ENCODE data around the gene XG.
"Not testable (repeated sequence)": the region's sequence is repeated elsewhere in the genome, so short reads cannot be mapped to it uniquely, and the experiment has no call there.

The XG gene

DNA sequence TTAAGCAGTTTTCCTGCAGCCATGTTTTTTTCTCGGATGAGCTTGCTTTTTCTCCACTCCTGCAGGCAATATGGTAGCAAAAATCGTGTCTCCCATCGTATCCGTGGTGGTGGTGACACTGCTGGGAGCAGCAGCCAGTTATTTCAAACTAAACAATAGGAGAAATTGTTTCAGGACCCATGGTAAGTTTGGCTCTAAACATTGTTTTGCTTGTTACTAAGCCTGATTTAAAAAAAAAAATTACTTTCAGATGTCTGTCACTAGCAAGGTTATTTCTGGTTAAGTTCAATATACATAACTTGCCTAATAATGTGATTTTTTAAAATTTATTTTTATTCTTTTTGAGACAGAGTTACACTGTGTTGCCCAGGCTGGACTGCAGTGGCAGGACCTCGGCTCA lies 59.4 kb downstream of the XG start:
- no peak overlapping the region for H3K4me3 ChIP-seq (ENCODE audit: low read length)
- no peak for TF ChIP-seq ZNF274 (IDR thresholded peaks at IDR 0.05; ENCODE audit: low read depth, low read length)

DNA sequence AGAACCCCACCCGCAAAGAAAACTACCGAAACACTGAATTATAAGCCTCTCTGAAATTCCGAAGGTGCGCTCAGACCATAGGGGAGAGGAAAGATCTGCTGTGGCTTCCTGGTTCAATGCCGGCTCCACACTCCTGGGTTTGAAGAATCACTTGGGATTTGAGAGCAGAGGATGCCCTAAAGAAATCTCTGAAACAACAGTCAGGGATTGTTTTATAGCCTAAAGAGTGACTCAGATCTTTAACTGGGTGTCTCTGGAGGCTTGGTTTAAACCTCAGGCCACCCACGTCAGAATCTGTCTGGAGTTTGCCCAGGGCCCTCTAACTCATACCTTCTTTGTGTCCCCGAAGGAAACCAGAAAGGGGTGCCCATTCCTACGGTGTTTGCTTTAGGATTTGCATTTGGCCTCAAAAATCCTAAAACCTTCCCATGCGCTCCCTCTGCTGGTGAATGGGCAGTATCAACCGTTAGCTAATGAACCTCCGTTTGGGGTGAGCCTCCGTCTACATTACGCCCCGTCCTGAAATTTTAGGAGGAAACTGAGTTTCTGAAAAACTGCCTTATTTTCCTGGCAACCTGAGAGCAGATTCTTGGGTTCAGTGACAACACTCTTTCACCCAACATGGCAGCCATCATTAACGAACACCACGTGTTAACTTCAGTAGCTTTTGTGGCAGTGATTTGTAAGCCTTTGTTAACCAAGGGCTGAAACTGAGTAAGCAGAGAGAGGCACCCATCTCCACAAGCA lies 60.5 kb downstream of the XG start:
- not testable (repeated sequence) for H3K4me3 ChIP-seq (ENCODE audit: low read length)

DNA sequence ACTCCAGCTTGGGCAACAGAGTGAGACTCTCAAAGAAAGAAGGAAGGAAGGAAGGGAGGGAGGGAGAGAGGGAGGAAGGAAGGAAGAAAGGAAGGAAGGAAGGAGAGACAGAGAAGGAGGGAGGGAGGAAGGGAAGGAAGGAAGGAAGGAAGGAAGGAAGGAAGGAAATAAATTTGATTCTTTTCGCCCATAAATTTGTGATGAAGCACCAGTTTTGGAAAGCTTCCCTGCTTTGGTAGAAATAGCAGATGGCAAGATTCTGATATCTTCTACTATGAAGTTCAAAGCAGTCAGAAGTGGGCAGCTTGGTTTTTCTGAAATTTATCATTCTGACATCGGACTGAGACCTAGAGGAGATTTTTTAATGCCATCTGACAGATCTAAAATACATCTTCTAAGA lies 65.2 kb downstream of the XG start:
- H3K4me3 ChIP-seq (ENCODE audit: low read length), result no peak overlapping the region
- TF ChIP-seq ZNF274 (IDR thresholded peaks at IDR 0.05; ENCODE audit: low read depth, low read length), result no peak

DNA sequence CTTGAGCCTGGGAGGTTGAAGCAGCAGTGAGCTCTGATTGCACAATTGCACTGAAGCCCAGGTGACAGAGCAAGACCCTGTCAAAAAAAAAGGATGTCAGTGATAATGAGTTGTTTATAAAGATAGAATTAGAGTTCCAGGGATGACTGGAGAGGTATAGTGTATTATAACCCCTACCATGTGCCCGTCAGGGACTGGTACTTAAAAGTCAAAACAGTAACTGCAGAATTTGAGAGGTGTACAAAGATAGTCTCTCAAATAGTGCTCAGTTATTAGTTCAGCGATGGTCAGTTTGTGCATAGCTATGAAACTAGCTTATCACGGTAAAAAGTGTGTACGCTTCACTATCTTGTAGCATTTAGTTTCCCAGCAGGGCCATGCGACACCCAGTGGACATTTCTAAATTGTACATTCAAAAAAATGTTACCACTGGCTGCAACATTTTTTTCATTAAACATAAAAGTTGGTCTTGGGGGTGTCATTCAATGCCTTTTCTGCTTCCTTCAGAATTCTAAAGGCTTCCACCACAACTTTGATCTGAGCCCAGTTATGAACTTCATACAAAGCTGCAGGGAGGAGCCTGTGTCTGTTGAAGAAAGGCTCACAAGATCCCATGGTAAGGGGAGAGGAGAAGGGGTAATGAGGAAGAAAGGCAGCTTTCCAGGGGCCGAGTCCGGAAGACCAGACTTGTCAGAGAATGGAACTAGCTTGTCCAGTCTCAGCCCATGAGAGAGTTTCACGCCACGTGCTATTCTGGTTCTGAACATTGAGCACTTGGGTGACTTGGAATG lies 67.7 kb downstream of the XG start:
- H3K4me3 ChIP-seq (ENCODE audit: low read length), result no peak overlapping the region
- no peak for TF ChIP-seq ZNF274 (IDR thresholded peaks at IDR 0.05; ENCODE audit: low read depth, low read length)

DNA sequence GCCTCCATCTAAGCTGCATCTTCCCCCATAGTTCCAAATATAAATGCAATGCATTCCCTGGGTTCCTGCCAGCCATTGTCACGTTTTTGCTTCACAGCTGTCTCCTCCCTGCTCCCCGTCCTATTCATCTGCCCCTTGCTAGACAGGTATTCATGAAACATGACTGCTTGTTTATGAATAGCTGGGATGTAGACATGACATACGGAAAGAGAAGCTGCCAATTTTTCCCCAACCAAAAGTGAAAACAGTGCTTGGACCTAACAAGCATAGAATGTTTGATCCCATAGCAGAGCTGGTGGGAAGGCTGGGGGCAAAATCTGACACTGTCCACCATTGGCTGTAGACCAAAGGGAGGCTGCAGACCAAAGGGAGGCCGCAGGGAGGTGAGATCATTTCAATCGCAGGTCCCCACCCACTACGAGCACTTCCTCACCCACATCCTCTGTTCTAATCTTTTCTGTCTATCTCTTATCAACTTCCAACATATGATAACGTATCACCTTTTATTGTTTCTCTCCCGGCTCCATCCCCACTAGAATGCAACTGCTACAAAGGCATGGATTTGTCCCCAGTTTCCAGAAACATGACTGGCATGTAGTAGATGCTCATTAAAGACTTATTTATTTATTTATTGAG lies 68.4 kb downstream of the XG start:
- TF ChIP-seq ZNF274 (IDR thresholded peaks at IDR 0.05; ENCODE audit: low read depth, low read length), result no peak
- no peak overlapping the region for H3K4me3 ChIP-seq (ENCODE audit: low read length)

DNA sequence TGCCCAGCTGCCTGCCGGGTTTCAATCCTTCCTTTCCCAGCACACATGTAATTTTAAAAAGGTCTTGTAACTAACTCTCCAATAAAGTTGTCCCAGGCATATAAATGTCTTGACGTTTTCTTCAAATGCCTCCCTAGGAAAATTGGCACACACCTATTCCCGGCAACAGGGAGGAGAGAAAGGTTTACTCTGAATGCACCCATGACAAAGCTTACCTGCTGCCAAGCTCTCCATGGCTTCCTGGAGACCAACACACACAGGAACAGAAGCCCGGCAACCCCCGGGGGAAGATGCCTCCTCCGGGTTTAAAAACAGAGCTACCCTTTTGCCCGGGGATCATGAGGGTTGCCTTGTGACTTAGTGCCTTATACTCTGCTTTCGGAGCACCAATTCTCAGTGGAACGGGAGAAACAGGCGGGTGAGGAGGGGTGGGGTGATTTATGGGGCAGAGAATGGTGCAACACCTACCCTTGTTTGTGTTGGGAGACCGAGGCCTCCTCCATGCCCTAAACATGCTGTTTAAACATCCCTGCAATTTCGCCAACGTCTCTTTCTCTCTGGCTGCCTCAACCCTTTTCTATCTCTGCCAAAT lies 72.1 kb downstream of the XG start:
- TF ChIP-seq ZNF274 (IDR thresholded peaks at IDR 0.05; ENCODE audit: low read depth, low read length), result no peak
- no peak overlapping the region for H3K4me3 ChIP-seq (ENCODE audit: low read length)

GRCh38 chrX:2824886-2825285 lies 73.0 kb downstream of the XG start:
- no peak for TF ChIP-seq ZNF274 (IDR thresholded peaks at IDR 0.05; ENCODE audit: low read depth, low read length)

DNA sequence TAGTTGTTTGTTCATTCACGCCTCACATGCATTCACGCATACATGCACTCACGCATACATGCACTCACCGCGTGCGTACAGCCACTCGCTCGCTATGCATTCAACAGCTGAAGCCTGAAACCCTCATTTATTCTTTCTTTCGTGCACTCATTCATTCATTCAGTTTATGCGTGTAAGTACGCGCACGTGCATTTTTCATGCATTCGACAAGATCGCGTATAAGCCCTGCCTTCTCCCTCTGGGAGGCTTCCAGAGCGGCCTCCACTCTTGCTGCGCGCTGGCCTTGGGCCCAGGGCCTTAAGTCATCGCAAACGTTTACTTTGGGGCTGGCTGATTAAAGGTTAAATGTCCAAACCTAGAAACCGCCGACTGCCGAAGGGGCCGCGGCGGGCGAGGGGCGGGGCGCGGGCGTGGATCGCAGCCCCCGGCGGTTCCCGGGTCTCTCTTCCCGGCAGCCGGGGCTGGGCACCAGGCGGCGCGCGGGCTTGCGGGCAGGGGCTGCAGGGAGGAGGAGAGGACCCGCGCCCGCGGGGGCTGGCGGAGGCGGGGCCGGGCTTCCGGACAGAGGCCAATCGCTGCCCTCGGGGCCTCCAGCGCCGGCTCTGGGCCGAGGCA lies 76.6 kb downstream of the XG start, which contains the start of gene GYG2:
GYG2 (plus strand) TSS at position 587 of the 615 bp plus-strand sequence. CDS start 1,259 bp downstream, outside the sequence.
- TF ChIP-seq ZNF274 (IDR thresholded peaks at IDR 0.05; ENCODE audit: low read depth, low read length), result no peak

More at GRCh38 chrX:2824886-2825285, 73.0 kb downstream of the XG start:
- no peak overlapping the region for H3K4me3 ChIP-seq (ENCODE audit: low read length)

DNA sequence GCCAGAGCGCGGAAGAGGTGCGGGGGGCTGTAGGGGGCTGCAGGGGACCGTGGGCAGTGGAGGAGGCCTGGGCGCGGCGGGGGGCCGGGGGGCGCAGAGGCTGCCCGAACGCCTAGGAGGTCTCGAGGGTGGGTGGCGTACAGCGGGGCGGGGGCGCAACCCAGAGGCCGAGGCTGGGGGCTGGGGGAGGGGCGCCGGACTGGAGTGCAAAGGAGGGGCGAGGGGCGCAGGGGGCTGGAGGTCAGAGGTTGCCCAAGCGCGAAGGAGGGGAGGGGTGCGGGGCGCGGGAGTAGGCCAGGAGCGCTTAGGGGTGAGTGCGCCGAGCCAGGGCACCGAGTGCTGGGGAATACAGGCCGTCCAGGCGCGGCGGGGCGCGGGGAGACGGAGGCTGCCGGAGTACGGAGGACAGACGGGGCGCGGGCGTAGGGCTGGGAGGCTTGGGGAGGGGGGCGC lies 77.1 kb downstream of the XG start:
- no peak for TF ChIP-seq ZNF274 (IDR thresholded peaks at IDR 0.05; ENCODE audit: low read depth, low read length)
- no peak overlapping the region for H3K4me3 ChIP-seq (ENCODE audit: low read length)

More for the DNA sequence above, 76.6 kb downstream of the XG start, which contains the start of gene GYG2:
- H3K4me3 ChIP-seq (ENCODE audit: low read length), result no peak within 1 kb of the TSS

DNA sequence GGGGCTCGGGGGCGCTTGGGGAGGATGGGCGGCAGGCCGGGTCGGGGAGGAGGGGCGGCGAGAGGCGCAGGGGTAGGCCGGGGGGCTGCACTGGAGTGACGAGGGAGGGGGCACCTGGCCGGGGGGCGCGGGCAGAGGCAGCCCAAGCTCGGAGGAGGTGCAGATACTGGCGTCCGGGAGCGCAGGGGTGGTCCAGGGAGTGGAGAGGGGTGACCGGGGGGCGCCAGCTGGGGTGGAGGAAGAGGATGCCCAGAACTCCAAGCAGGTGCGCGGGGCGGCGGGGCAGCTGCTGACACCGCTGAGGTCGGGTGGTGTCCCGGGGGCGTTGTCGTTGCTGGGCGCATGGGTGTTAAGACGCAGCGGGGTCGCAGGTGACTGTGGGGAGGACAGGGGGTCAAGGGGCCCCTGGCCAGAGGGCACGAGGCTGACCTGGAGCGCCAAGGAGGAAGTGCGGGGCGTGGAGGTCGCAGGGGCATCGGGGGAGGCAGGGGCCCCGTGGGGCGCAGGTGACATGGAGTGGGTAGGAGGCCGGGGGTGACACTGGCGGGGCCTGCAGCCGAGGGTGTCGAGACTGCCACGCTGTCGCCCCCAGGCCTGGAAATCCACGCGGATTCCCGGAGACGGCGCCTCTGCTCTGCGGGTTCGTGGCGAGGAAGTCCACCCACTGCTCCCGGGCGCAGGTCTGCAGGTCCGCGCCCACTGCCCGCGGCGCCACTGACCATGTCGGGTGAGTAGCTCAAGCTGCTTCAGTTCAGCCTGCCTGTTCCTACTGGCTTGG lies 77.8 kb downstream of the XG start:
- no peak overlapping the region for H3K4me3 ChIP-seq (ENCODE audit: low read length)
- no peak for TF ChIP-seq ZNF274 (IDR thresholded peaks at IDR 0.05; ENCODE audit: low read depth, low read length)

GRCh38 chrX:2831471-2832228 lies 79.8 kb downstream of the XG start:
- no peak for TF ChIP-seq ZNF274 (IDR thresholded peaks at IDR 0.05; ENCODE audit: low read depth, low read length)
- no peak overlapping the region for H3K4me3 ChIP-seq (ENCODE audit: low read length)

- no peak overlapping the region for H3K4me3 ChIP-seq (ENCODE audit: low read length)
- TF ChIP-seq ZNF274 (IDR thresholded peaks at IDR 0.05; ENCODE audit: low read depth, low read length), result no peak
Measured at GRCh38 chrX:2837961-2838360, 86.1 kb downstream of the XG start.
